ENCODE measurements around the gene PAQR6. TPM values are rescaled to one million over a fixed set of nuclear protein-coding genes. Genes with fewer than 3 reads are reported as not detected.

The PAQR6 gene
- total RNA-seq, 1 experiment from 2014 or later: 4.1 TPM

DNA sequence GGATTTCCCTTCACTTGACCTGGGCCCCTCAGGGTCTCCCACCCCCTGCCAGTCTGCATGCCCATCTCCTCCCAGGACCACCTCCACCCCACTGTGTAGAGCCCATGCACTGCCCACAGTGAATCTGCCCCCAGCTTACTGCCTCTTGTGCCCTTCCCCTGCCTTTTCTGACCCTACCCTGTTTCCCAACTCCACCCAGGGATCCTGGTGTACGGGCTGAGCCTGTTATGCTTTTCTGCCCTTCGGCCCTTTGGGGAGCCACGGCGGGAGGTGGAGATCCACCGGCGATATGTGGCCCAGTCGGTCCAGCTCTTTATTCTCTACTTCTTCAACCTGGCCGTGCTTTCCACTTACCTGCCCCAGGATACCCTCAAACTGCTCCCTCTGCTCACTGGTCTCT, 38.2 kb upstream of the PAQR6 start:
- no peaks in the 10 kb centered on the region for H3K9me3 ChIP-seq (ENCODE audit: low read depth, low read length, poor library complexity, severe bottlenecking)
- H3K4me1 ChIP-seq (ENCODE audit: insufficient read depth, low read length, poor library complexity, severe bottlenecking): peaks cover 2% of the 10 kb centered on the region
- ChIA-PET CTCF (interaction anchor here (0.6 kb wide), 1 partner anchor 100 kb away, joined by 8 read pairs; no protein-coding TSS in a partner anchor), POLR2A (ENCODE audit: low non-redundant PET) (no interaction called here)
- H3K36me3 ChIP-seq (ENCODE audit: insufficient read depth, low read length, poor library complexity, severe bottlenecking): no peaks in the 10 kb centered on the region
- no TSS peak for BruUV-seq (replicated peaks)
- TF ChIP-seq CTCF (conservative IDR thresholded peaks at IDR 0.05; ENCODE audit: low read depth, low read length): no peak
- TF ChIP-seq EZH2 (IDR thresholded peaks at IDR 0.05; ENCODE audit: borderline replicate concordance, low read depth, low read length, poor library complexity, severe bottlenecking): no peak
- no peak overlapping the region for H3K27ac ChIP-seq (ENCODE audit: low read depth, low read length, poor library complexity, severe bottlenecking)
- no peak overlapping the region for H3K4me3 ChIP-seq (ENCODE audit: low read depth, low read length, poor library complexity, severe bottlenecking)
- intact Hi-C loops (cut with micrococcal nuclease; ENCODE audit: unreplicated experiment): no loop called here
- DNase-seq (ENCODE audit: low spot score): no peak
- no peaks in the 10 kb centered on the region for H3K27me3 ChIP-seq (replicated peaks; ENCODE audit: insufficient read depth, low read depth, low read length, poor library complexity)

- DNase-seq (ENCODE audit: low spot score): no peak
- intact Hi-C loops (cut with micrococcal nuclease; ENCODE audit: unreplicated experiment): no loop called here
- CTCF ChIA-PET: no interaction called here
Observed at GRCh38 chr1:156285437-156285836, 37.6 kb upstream of the PAQR6 start.

GRCh38 chr1:156284757-156285156, 36.9 kb upstream of the PAQR6 start:
- POLR2A ChIA-PET (ENCODE audit: low non-redundant PET): no interaction called here
- CTCF ChIA-PET: no interaction called here
- intact Hi-C loops (cut with micrococcal nuclease; ENCODE audit: unreplicated experiment): no loop called here
- no TSS peak for BruUV-seq (replicated peaks)
- H3K9me3 ChIP-seq (ENCODE audit: low read depth, low read length, poor library complexity, severe bottlenecking): no peaks in the 10 kb centered on the region
- H3K36me3 ChIP-seq (ENCODE audit: insufficient read depth, low read length, poor library complexity, severe bottlenecking): peaks cover 7% of the 10 kb centered on the region
- no peaks in the 10 kb centered on the region for H3K27me3 ChIP-seq (replicated peaks; ENCODE audit: insufficient read depth, low read depth, low read length, poor library complexity)
- no peak overlapping the region for H3K4me3 ChIP-seq (ENCODE audit: low read depth, low read length, poor library complexity, severe bottlenecking)
- no peak for TF ChIP-seq CTCF (conservative IDR thresholded peaks at IDR 0.05; ENCODE audit: low read depth, low read length)
- no peak for TF ChIP-seq EZH2 (IDR thresholded peaks at IDR 0.05; ENCODE audit: borderline replicate concordance, low read depth, low read length, poor library complexity, severe bottlenecking)
- H3K4me1 ChIP-seq (ENCODE audit: insufficient read depth, low read length, poor library complexity, severe bottlenecking): peaks cover 8% of the 10 kb centered on the region
- H3K27ac ChIP-seq (ENCODE audit: low read depth, low read length, poor library complexity, severe bottlenecking): no peak overlapping the region
- DNase-seq (ENCODE audit: low spot score): no peak

More at GRCh38 chr1:156285437-156285836, 37.6 kb upstream of the PAQR6 start:
- H3K9me3 ChIP-seq (ENCODE audit: low read depth, low read length, poor library complexity, severe bottlenecking): no peaks in the 10 kb centered on the region
- TF ChIP-seq EZH2 (IDR thresholded peaks at IDR 0.05; ENCODE audit: borderline replicate concordance, low read depth, low read length, poor library complexity, severe bottlenecking) (no peak), CTCF (conservative IDR thresholded peaks at IDR 0.05; ENCODE audit: low read depth, low read length) (no peak)
- BruUV-seq (replicated peaks): no TSS peak
- H3K4me3 ChIP-seq (ENCODE audit: low read depth, low read length, poor library complexity, severe bottlenecking): no peak overlapping the region
- H3K36me3 ChIP-seq (ENCODE audit: insufficient read depth, low read length, poor library complexity, severe bottlenecking): peaks cover under 1% of the 10 kb centered on the region
- POLR2A ChIA-PET (ENCODE audit: low non-redundant PET): no interaction called here
- H3K27me3 ChIP-seq (replicated peaks; ENCODE audit: insufficient read depth, low read depth, low read length, poor library complexity): no peaks in the 10 kb centered on the region
- peaks cover 8% of the 10 kb centered on the region for H3K4me1 ChIP-seq (ENCODE audit: insufficient read depth, low read length, poor library complexity, severe bottlenecking)
- no peak overlapping the region for H3K27ac ChIP-seq (ENCODE audit: low read depth, low read length, poor library complexity, severe bottlenecking)

Data from A673 (cell line).